HL-60 (cell line): ENCODE measurements around the gene TMEM165.
"Not testable (repeated sequence)": the region's sequence is repeated elsewhere in the genome, so short reads cannot be mapped to it uniquely, and the experiment has no call there.

ENCODE experiments used
- DNase-seq, 2 experiments: peaks; one replicate each; pipeline ENCODE4 v3.0.0-alpha.2; 2010 to 2020; ENCODE audit warnings: low read depth in 1 of 2, low spot score in 1 of 2
- H3K27ac ChIP-seq: fragments of 250-450 bp; sonication (Bioruptor Pico); replicated peaks from 2 replicates; pipeline ENCODE4 v1.5.1; 2020; ENCODE audit warnings: mild to moderate bottlenecking, moderate library complexity
- H3K27me3 ChIP-seq: fragments of 250-450 bp; sonication (Bioruptor Pico); 2 replicates; pipeline ENCODE4 v1.5.1; 2021; ENCODE audit warnings: mild to moderate bottlenecking, moderate library complexity; ENCODE audit not compliant: insufficient read depth, poor library complexity, severe bottlenecking
- H3K4me3 ChIP-seq: replicated peaks from 2 replicates; pipeline ENCODE4 v1.5.1; 2011; ENCODE audit warnings: mild to moderate bottlenecking, control low read depth, low read length; ENCODE audit not compliant: insufficient read depth
- CTCF ChIP-seq: IDR thresholded peaks from one replicate; pipeline ENCODE4 v1.5.1; 2011; ENCODE audit warnings: low read length, control low read depth, inconsistent platforms; ENCODE audit not compliant: insufficient read depth
- GABPA ChIP-seq: IDR thresholded peaks from 2 replicates; pipeline ENCODE4 v1.6.1; 2012; ENCODE audit warnings: low read depth
- POLR2AphosphoS5 ChIP-seq: IDR thresholded peaks from 2 replicates; pipeline ENCODE4 v1.6.1; 2012; ENCODE audit warnings: low read depth
- SPI1 ChIP-seq: IDR thresholded peaks from 2 replicates; pipeline ENCODE4 v1.6.1; 2012; ENCODE audit warnings: low read depth, mild to moderate bottlenecking, borderline replicate concordance
- TF ChIP-seq, protein P1 (sequence below): IDR thresholded peaks from 2 replicates; pipeline ENCODE4 v1.6.1; 2012; ENCODE audit warnings: low read depth; ENCODE audit not compliant: insufficient replicate concordance

TMEM165 gene

DNA sequence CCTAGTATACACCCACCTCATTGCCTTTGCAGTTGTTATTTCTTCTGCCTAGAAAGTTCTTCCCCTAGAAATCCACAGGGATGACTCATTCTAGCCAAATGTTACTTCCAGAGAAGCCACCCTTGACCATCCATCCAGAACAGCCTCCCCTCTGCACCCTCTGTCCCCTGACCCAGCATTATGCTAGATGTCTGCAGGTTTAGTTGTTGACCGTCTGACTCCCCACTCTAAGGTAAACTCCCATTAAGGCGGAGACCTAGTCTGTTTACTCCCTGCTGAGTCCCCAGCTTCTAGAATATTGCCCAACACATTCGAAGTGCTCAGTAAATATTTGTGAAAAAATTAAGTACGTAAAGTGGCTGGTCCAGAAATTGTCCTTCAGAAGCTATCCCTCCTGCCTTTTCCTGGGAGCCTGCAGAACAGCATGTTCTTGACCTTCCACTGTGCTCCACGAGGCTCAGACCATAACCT is 38.7 kb upstream of the TMEM165 start:
- Histone ChIP-seq H3K4me3 (no peak overlapping the region), H3K27ac (no peak overlapping the region), H3K27me3 (no peaks in the 10 kb centered on the region)
- TF ChIP-seq, protein P1, sequence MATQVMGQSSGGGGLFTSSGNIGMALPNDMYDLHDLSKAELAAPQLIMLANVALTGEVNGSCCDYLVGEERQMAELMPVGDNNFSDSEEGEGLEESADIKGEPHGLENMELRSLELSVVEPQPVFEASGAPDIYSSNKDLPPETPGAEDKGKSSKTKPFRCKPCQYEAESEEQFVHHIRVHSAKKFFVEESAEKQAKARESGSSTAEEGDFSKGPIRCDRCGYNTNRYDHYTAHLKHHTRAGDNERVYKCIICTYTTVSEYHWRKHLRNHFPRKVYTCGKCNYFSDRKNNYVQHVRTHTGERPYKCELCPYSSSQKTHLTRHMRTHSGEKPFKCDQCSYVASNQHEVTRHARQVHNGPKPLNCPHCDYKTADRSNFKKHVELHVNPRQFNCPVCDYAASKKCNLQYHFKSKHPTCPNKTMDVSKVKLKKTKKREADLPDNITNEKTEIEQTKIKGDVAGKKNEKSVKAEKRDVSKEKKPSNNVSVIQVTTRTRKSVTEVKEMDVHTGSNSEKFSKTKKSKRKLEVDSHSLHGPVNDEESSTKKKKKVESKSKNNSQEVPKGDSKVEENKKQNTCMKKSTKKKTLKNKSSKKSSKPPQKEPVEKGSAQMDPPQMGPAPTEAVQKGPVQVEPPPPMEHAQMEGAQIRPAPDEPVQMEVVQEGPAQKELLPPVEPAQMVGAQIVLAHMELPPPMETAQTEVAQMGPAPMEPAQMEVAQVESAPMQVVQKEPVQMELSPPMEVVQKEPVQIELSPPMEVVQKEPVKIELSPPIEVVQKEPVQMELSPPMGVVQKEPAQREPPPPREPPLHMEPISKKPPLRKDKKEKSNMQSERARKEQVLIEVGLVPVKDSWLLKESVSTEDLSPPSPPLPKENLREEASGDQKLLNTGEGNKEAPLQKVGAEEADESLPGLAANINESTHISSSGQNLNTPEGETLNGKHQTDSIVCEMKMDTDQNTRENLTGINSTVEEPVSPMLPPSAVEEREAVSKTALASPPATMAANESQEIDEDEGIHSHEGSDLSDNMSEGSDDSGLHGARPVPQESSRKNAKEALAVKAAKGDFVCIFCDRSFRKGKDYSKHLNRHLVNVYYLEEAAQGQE = no peak
- TF ChIP-seq GABPA = no peak
- TF ChIP-seq SPI1 = no peak
- TF ChIP-seq CTCF = no peak
- no peak for TF ChIP-seq POLR2AphosphoS5
- DNase-seq = no peak

DNA sequence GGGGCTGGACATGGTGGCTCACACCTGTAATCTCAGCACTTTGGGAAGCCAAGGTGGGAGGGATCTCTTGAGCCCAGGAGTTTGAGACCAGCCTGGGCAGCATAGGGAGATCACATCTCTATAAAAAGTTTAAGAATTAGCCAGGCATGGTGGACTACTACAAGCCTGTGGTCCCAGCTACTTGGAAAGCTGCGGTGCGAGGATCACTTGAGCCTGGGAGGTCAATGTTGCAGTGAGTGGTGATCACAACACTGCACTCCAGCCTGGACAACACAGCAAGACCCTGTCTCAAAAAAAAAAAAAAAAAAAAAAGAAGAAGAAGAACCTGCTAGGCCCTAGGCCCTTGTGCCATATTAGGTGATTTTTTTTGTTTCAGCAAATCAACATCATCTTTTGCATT is 37.5 kb upstream of the TMEM165 start:
- Histone ChIP-seq H3K27ac (no peak overlapping the region), H3K27me3 (no peaks in the 10 kb centered on the region), H3K4me3 (no peak overlapping the region)
- TF ChIP-seq POLR2AphosphoS5 = no peak
- TF ChIP-seq SPI1 = no peak
- TF ChIP-seq, protein P1 = no peak
- DNase-seq = no peak

- TF ChIP-seq, protein P1 = no peak
- TF ChIP-seq CTCF (no peak), SPI1 (no peak), POLR2AphosphoS5 (no peak)
- Histone ChIP-seq H3K27ac (no peak overlapping the region), H3K4me3 (no peak overlapping the region), H3K27me3 (no peaks in the 10 kb centered on the region)
- peak; percentile 31 to 54 for DNase-seq
Measured at GRCh38 chr4:55358668-55359067, 37.1 kb upstream of the TMEM165 start.

- no peak overlapping the region for H3K27ac ChIP-seq
- DNase-seq = no peak
- no peak overlapping the region for H3K4me3 ChIP-seq
- H3K27me3 ChIP-seq = no peaks in the 10 kb centered on the region
- TF ChIP-seq, protein P1 = no peak
- TF ChIP-seq GABPA (no peak), SPI1 (no peak)
Measured at GRCh38 chr4:55359397-55359916, 36.3 kb upstream of the TMEM165 start.

DNA sequence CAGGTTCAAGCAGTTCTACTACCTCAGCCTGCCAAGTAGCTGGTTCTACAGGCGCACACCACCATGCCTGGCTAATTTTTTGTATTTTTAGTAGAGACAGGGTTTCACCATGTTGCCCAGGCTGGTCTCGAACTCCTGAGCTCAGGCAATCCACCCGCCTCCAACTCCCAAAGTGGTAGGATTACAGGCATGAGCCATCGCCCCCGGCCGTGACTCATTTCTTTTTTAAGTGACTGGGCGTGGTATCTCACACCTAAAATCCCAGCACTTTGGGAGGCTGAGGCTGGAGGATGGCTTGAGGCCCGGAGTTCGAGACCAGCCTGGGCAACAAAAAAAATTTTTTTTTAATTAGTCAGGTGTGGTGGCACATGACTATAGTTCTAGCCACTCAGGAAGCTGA is 32.8 kb upstream of the TMEM165 start:
- H3K4me3 ChIP-seq, H3K27ac ChIP-seq, DNase-seq, H3K27me3 ChIP-seq: not testable (repeated sequence)
